Endothelial cell (in vitro differentiated cells): ENCODE data around the gene GALNT14. TPM values are rescaled to one million over a fixed set of nuclear protein-coding genes. Genes with fewer than 3 reads are reported as not detected.

Source experiments
- DNase-seq: peaks from one replicate; pipeline ENCODE4 v3.0.0; 2021; ENCODE audit warnings: low spot score
- H3K27ac Mint-ChIP-seq: one replicate; pipeline ENCODE4 v1.8.0; 2021; ENCODE audit warnings: mixed read lengths, inconsistent platforms; ENCODE audit not compliant: unreplicated experiment
- H3K27me3 Mint-ChIP-seq: one replicate; pipeline ENCODE4 v1.8.0; 2021; ENCODE audit warnings: mild to moderate bottlenecking, moderate library complexity, mixed read lengths, inconsistent platforms; ENCODE audit not compliant: unreplicated experiment
- H3K36me3 Mint-ChIP-seq: one replicate; pipeline ENCODE4 v1.8.0; 2021; ENCODE audit warnings: mild to moderate bottlenecking, low read depth, mixed read lengths, inconsistent platforms; ENCODE audit not compliant: unreplicated experiment
- H3K4me1 Mint-ChIP-seq: one replicate; pipeline ENCODE4 v1.8.0; 2021; ENCODE audit warnings: mild to moderate bottlenecking, mixed read lengths, inconsistent platforms; ENCODE audit not compliant: unreplicated experiment
- H3K4me3 Mint-ChIP-seq: one replicate; pipeline ENCODE4 v1.8.0; 2021; ENCODE audit warnings: mild to moderate bottlenecking, mixed read lengths, inconsistent platforms; ENCODE audit not compliant: unreplicated experiment
- H3K9me3 Mint-ChIP-seq: one replicate; pipeline ENCODE4 v1.8.0; 2021; ENCODE audit warnings: mixed read lengths, inconsistent platforms; ENCODE audit not compliant: unreplicated experiment
- CTCF ChIP-seq: fragments of 200-600 bp; sonication (generic); IDR thresholded peaks from one replicate; pipeline ENCODE4 v1.5.0; 2021; ENCODE audit warnings: antibody characterized with exemption; ENCODE audit not compliant: unreplicated experiment
- total RNA-seq: library from RNA; stranded (reverse); fragmentation: NEBNext Ultra II Directional; extraction: Animal tissue kit (Norgen Biotek cat#: 25700); gene quantifications from one replicate; pipeline ENCODE4 v1.2.1, GENCODE V29; 2021; ENCODE audit not compliant: unreplicated experiment

The GALNT14 gene
- total RNA-seq, 1 donor from 2014 or later = 16.8 TPM

DNA sequence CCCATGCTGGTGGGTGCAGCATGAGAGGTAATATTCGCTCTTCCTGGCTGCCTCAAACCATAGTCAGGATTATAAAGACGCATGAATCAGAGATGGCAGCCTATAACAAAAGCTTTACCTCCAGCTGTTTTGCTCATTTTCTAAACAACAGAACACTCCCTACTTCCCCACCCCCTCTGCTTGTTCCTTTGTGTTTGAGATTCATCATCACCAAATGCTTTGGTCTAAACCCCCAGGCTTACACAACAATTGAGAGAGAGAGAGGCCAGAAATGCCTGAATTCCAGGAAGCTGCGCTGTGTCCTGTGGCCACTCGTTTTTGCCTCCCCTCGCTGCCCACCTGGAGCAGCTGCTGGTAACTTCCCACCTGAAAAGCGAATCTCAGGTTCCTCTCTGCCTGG is 252.2 kb downstream of the GALNT14 start:
- no peak for TF ChIP-seq CTCF
- Mint-ChIP-seq H3K27me3 (peaks cover 2% of the 10 kb centered on the region), H3K9me3 (no peaks in the 10 kb centered on the region), H3K4me1 (peaks cover 16% of the 10 kb centered on the region), H3K27ac (no peak overlapping the region), H3K4me3 (no peak overlapping the region), H3K36me3 (peaks cover 4% of the 10 kb centered on the region)
- no peak for DNase-seq

GRCh38 chr2:30883822-30884221 is 254.4 kb downstream of the GALNT14 start:
- Mint-ChIP-seq H3K4me1 (peaks cover 21% of the 10 kb centered on the region), H3K27ac (no peak overlapping the region), H3K4me3 (no peak overlapping the region), H3K36me3 (peaks cover 4% of the 10 kb centered on the region), H3K9me3 (no peaks in the 10 kb centered on the region), H3K27me3 (peaks cover 3% of the 10 kb centered on the region)
- TF ChIP-seq CTCF = no peak
- DNase-seq = no peak

- Mint-ChIP-seq H3K36me3 (peaks cover 4% of the 10 kb centered on the region), H3K4me3 (no peak overlapping the region), H3K9me3 (no peaks in the 10 kb centered on the region), H3K27ac (no peak overlapping the region), H3K27me3 (peaks cover 3% of the 10 kb centered on the region), H3K4me1 (peaks cover 21% of the 10 kb centered on the region)
- TF ChIP-seq CTCF = no peak
- no peak for DNase-seq
These were observed 255.1 kb downstream of the GALNT14 start for GRCh38 chr2:30883184-30883583.

GRCh38 chr2:30880516-30880915 is 257.7 kb downstream of the GALNT14 start:
- Mint-ChIP-seq H3K9me3 (no peaks in the 10 kb centered on the region), H3K27ac (no peak overlapping the region), H3K27me3 (peaks cover 3% of the 10 kb centered on the region), H3K36me3 (no peaks in the 10 kb centered on the region), H3K4me1 (peaks cover 14% of the 10 kb centered on the region), H3K4me3 (no peak overlapping the region)
- no peak for TF ChIP-seq CTCF
- DNase-seq = no peak

DNA sequence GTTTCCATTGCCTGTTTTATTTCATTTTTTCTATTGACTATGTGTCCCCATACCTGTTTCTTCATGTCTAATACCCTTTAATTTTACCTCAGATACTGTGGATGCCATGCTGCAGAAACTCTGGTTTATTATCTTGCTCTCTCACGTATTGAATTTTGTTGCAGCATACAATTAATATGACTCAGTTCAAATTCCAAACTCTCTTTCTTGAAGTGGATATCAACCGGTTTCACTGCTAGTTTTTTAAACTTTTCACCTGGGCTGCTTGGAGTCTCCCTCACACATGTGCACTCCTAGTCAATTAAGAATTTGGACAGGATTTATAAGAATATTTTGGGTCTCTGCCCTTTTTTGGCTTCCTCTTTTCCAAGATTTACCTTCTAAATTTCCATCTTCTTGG is 260.4 kb downstream of the GALNT14 start:
- DNase-seq = no peak
- Mint-ChIP-seq H3K27me3 (peaks cover 1% of the 10 kb centered on the region), H3K27ac (no peak overlapping the region), H3K9me3 (no peaks in the 10 kb centered on the region), H3K4me3 (no peak overlapping the region), H3K4me1 (peaks cover 6% of the 10 kb centered on the region), H3K36me3 (no peaks in the 10 kb centered on the region)
- no peak for TF ChIP-seq CTCF
